CD4-positive, CD25-positive, alpha-beta regulatory T cell (primary cell): ENCODE results near the gene HMGXB4. TPM values are rescaled to one million over a fixed set of nuclear protein-coding genes. Genes with fewer than 3 reads are reported as not detected.

Source experiments
- ATAC-seq, 2 donors: fragments of 150-1000 bp; cut with Tn5 transposase; one replicate each; pipeline ENCODE4 v1.10.0; 2021; ENCODE audit warnings: low read depth in 2 of 2, moderate number of reproducible peaks in 2 of 2, moderate library complexity in 1 of 2
- DNase-seq, 3 donors: peaks; one replicate each; pipeline versions ENCODE4 v3.0.0 to v3.0.0-alpha.2; 2012 to 2022; ENCODE audit warnings: mixed read lengths in 1 of 3
- H3K27ac ChIP-seq: one replicate; pipeline ENCODE4 v1.7.0; 2013; ENCODE audit warnings: mild to moderate bottlenecking, low read length; ENCODE audit not compliant: insufficient read depth, poor library complexity, severe bottlenecking
- H3K27me3 ChIP-seq: one replicate; pipeline ENCODE4 v1.7.0; 2013; ENCODE audit warnings: low read length; ENCODE audit not compliant: control insufficient read depth, insufficient read depth
- H3K36me3 ChIP-seq: one replicate; pipeline ENCODE4 v1.7.0; 2013; ENCODE audit warnings: mild to moderate bottlenecking, low read length, moderate library complexity; ENCODE audit not compliant: control insufficient read depth, insufficient read depth
- H3K4me1 ChIP-seq: 2 replicates; pipeline ENCODE4 v1.7.0; 2013; ENCODE audit warnings: mild to moderate bottlenecking, low read length; ENCODE audit not compliant: insufficient read depth, control insufficient read depth, poor library complexity, severe bottlenecking
- H3K4me3 ChIP-seq: one replicate; pipeline ENCODE4 v1.7.0; 2013; ENCODE audit warnings: low read depth, mild to moderate bottlenecking, low read length, moderate library complexity
- H3K9me3 ChIP-seq, 2 experiments: 1 replicate in 1 of 2; 2 replicates in 1 of 2; pipeline ENCODE4 v1.7.0; 2013; ENCODE audit warnings: low read length in 2 of 2, mild to moderate bottlenecking in 1 of 2, moderate library complexity in 1 of 2; ENCODE audit not compliant: control insufficient read depth in 2 of 2
- H3K27ac Mint-ChIP-seq, 3 donors: one replicate each; pipeline ENCODE4 v1.8.0; 2020 to 2022; ENCODE audit warnings: mild to moderate bottlenecking in 3 of 3, mixed read lengths in 3 of 3, moderate library complexity in 2 of 3
- H3K27me3 Mint-ChIP-seq: one replicate; pipeline ENCODE4 v1.8.0; 2022; ENCODE audit warnings: mild to moderate bottlenecking, mixed read lengths
- H3K36me3 Mint-ChIP-seq: one replicate; pipeline ENCODE4 v1.8.0; 2020; ENCODE audit warnings: mixed read lengths
- H3K4me1 Mint-ChIP-seq, 4 donors: one replicate each; pipeline ENCODE4 v1.8.0; 2020 to 2022; ENCODE audit warnings: mixed read lengths in 4 of 4, mild to moderate bottlenecking in 1 of 4
- H3K4me3 Mint-ChIP-seq, 4 donors: one replicate each; pipeline ENCODE4 v1.8.0; 2020 to 2022; ENCODE audit warnings: mild to moderate bottlenecking in 4 of 4, mixed read lengths in 4 of 4, moderate library complexity in 3 of 4
- H3K9me3 Mint-ChIP-seq, 7 donors: one replicate each; pipeline ENCODE4 v1.8.0; 2020 to 2022; ENCODE audit warnings: mixed read lengths in 7 of 7, mild to moderate bottlenecking in 3 of 7, moderate library complexity in 2 of 7
- polyA plus RNA-seq, 4 donors: library from polyadenylated mRNA; unstranded; fragments of 300-500 nt; fragmentation: Illumina TruSeq; gene quantifications; one replicate each; pipeline ENCODE4 v1.2.3, GENCODE V29; 2021
- total RNA-seq: library from RNA; stranded (reverse); gene quantifications from one replicate; pipeline ENCODE4 v1.2.3, GENCODE V29; 2022

Gene HMGXB4
- total RNA-seq (48.4 TPM), polyA plus RNA-seq (10 to 100 TPM; 16.1 to 19.7 (median 17.3) TPM)

- H3K9me3 Mint-ChIP-seq: peaks cover 0 to 4% (median 0%) of the 10 kb centered on the region in 7 donors
- peaks cover 18% of the 10 kb centered on the region for H3K4me1 ChIP-seq
- no peaks in the 10 kb centered on the region for H3K9me3 ChIP-seq
- H3K36me3 Mint-ChIP-seq: peaks cover under 1% of the 10 kb centered on the region
- DNase-seq (peak; percentile 78 to 93 (median 88)), ATAC-seq (peak; percentile 89 to 90)
- H3K27me3 ChIP-seq: no peaks in the 10 kb centered on the region
- peak within 1 kb of the TSS; percentile 94 to 98 (median 96) for H3K4me3 Mint-ChIP-seq
- peak within 1 kb of the TSS; percentile 92 for H3K27ac ChIP-seq
- H3K27ac Mint-ChIP-seq: peak within 1 kb of the TSS; percentile 89 to 96 (median 93)
- peaks cover 9% of the 10 kb centered on the region for H3K27me3 Mint-ChIP-seq
- H3K36me3 ChIP-seq: peaks cover 6% of the 10 kb centered on the region
- peak within 1 kb of the TSS; percentile 98 for H3K4me3 ChIP-seq
- peaks cover 16 to 35% (median 25%) of the 10 kb centered on the region in 4 donors for H3K4me1 Mint-ChIP-seq
Observed at GRCh38 chr22:35257321-35258190, at the start of gene HMGXB4. Gene HMGXB4, plus strand, starts transcription at chr22:35257493. Its CDS starts 4,898 bp downstream, at chr22:35262391.

GRCh38 chr22:35208003-35208402 is 49.3 kb upstream of the HMGXB4 start:
- H3K27me3 Mint-ChIP-seq: peaks cover 28% of the 10 kb centered on the region

GRCh38 chr22:35209203-35209602 is 48.1 kb upstream of the HMGXB4 start:
- no peak overlapping the region for H3K27ac Mint-ChIP-seq
- H3K36me3 ChIP-seq: no peaks in the 10 kb centered on the region
- peaks cover 5% of the 10 kb centered on the region for H3K27me3 ChIP-seq
- no peaks in the 10 kb centered on the region for H3K9me3 Mint-ChIP-seq
- H3K4me3 ChIP-seq: no peak overlapping the region
- H3K4me3 Mint-ChIP-seq: no peak overlapping the region
- no peak overlapping the region for H3K27ac ChIP-seq
- DNase-seq (no peak), ATAC-seq (no peak)
- peaks cover 32% of the 10 kb centered on the region for H3K27me3 Mint-ChIP-seq
- H3K4me1 Mint-ChIP-seq: no peaks in the 10 kb centered on the region
- H3K4me1 ChIP-seq: no peaks in the 10 kb centered on the region
- H3K9me3 ChIP-seq: no peaks in the 10 kb centered on the region
- H3K36me3 Mint-ChIP-seq: no peaks in the 10 kb centered on the region

More at GRCh38 chr22:35208003-35208402, 49.3 kb upstream of the HMGXB4 start:
- Histone ChIP-seq H3K4me1 (no peaks in the 10 kb centered on the region), H3K27me3 (peaks cover 5% of the 10 kb centered on the region), H3K9me3 (no peaks in the 10 kb centered on the region), H3K27ac (no peak overlapping the region), H3K4me3 (no peak overlapping the region), H3K36me3 (no peaks in the 10 kb centered on the region)
- no peaks in the 10 kb centered on the region for H3K9me3 Mint-ChIP-seq
- H3K4me1 Mint-ChIP-seq: no peaks in the 10 kb centered on the region
- no peaks in the 10 kb centered on the region for H3K36me3 Mint-ChIP-seq
- DNase-seq: no peak
- ATAC-seq: no peak
- H3K4me3 Mint-ChIP-seq: no peak overlapping the region
- H3K27ac Mint-ChIP-seq: no peak overlapping the region

DNA sequence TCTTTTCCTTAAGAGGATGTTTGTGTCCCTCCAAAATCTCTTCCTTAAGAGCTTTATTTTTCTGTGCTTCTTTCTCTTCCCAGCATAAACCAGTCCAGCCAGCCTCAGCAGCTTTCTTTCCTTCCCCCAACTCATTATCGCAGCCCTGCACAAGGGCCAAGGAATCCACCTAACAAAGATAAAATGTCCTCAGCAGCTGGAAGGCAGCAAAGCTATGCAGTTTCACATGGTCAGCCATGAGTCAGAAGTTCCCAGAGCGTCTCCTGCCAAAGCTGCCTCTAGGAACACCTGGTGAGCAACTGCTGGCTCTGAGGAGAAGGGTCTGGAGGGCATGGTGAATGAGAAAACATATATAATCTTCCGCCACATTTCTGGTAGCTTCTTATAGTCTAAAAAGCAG is 45.3 kb upstream of the HMGXB4 start:
- Mint-ChIP-seq H3K4me3 (no peak overlapping the region), H3K9me3 (no peaks in the 10 kb centered on the region), H3K4me1 (no peaks in the 10 kb centered on the region), H3K27me3 (peaks cover 23% of the 10 kb centered on the region), H3K36me3 (no peaks in the 10 kb centered on the region), H3K27ac (no peak overlapping the region)
- Histone ChIP-seq H3K36me3 (no peaks in the 10 kb centered on the region), H3K27ac (no peak overlapping the region), H3K9me3 (no peaks in the 10 kb centered on the region), H3K27me3 (peaks cover under 1% of the 10 kb centered on the region), H3K4me1 (no peaks in the 10 kb centered on the region), H3K4me3 (no peak overlapping the region)
- DNase-seq (no peak), ATAC-seq (no peak)

DNA sequence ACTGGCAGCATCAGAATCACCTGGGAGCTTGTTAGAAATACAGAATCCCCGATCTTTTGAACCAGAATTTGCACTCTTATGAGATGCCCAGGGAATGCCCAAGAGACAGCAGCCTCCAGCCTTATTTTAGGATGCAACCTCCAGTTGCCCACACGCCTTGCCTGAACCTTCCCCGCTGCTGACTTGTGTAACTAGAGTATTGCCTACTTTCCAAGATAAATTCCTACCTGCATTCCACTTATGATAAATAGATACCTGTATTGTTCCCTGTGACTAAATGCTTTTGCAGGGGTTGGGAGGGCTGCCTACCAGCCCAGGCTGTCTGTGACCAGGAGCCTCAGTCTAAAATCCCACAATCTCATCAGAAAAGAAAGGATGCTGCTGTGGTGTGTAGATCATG is 44.3 kb upstream of the HMGXB4 start:
- ATAC-seq (no peak), DNase-seq (no peak)
- Histone ChIP-seq H3K27ac (no peak overlapping the region), H3K36me3 (no peaks in the 10 kb centered on the region), H3K4me3 (no peak overlapping the region), H3K4me1 (no peaks in the 10 kb centered on the region), H3K27me3 (no peaks in the 10 kb centered on the region), H3K9me3 (no peaks in the 10 kb centered on the region)
- Mint-ChIP-seq H3K36me3 (no peaks in the 10 kb centered on the region), H3K4me1 (no peaks in the 10 kb centered on the region), H3K27ac (no peak overlapping the region), H3K9me3 (no peaks in the 10 kb centered on the region), H3K27me3 (peaks cover 16% of the 10 kb centered on the region), H3K4me3 (no peak overlapping the region)

- H3K9me3 ChIP-seq: no peaks in the 10 kb centered on the region
Observed at GRCh38 chr22:35214968-35215367, 42.3 kb upstream of the HMGXB4 start.

DNA sequence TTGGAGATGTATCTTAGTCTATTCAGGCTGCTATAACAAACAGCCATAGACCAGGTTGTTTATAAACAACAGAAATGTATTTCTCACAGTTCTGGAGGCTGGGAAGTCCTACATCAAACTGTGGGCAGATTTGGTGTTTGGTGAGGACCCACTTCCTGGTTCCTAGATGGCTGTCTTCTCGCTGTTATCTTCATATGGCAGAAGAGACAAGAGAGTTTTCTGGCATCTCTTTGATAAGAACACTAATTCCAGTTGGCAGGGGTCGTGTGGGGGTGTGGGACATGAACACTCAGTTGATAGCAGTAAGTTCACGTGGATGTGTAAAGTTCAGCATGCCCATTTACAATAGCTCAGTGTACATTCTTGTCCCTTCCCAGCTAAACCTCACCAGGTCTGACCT is 41.3 kb upstream of the HMGXB4 start:
- Mint-ChIP-seq H3K36me3 (no peaks in the 10 kb centered on the region), H3K27me3 (peaks cover 15% of the 10 kb centered on the region), H3K9me3 (no peaks in the 10 kb centered on the region), H3K4me1 (no peaks in the 10 kb centered on the region), H3K4me3 (no peak overlapping the region), H3K27ac (no peak overlapping the region)
- Histone ChIP-seq H3K27ac (no peak overlapping the region), H3K9me3 (no peaks in the 10 kb centered on the region), H3K36me3 (no peaks in the 10 kb centered on the region), H3K4me1 (no peaks in the 10 kb centered on the region), H3K27me3 (no peaks in the 10 kb centered on the region), H3K4me3 (no peak overlapping the region)
- no peak for DNase-seq
- no peak for ATAC-seq

More at GRCh38 chr22:35214968-35215367, 42.3 kb upstream of the HMGXB4 start:
- H3K4me3 Mint-ChIP-seq: no peak overlapping the region
- ATAC-seq (no peak), DNase-seq (no peak)
- H3K4me1 Mint-ChIP-seq: no peaks in the 10 kb centered on the region
- no peaks in the 10 kb centered on the region for H3K9me3 Mint-ChIP-seq
- Histone ChIP-seq H3K4me1 (no peaks in the 10 kb centered on the region), H3K4me3 (no peak overlapping the region), H3K27me3 (no peaks in the 10 kb centered on the region), H3K27ac (no peak overlapping the region), H3K36me3 (no peaks in the 10 kb centered on the region)
- no peaks in the 10 kb centered on the region for H3K36me3 Mint-ChIP-seq
- H3K27ac Mint-ChIP-seq: no peak overlapping the region
- H3K27me3 Mint-ChIP-seq: peaks cover 16% of the 10 kb centered on the region

GRCh38 chr22:35217527-35217926 is 39.8 kb upstream of the HMGXB4 start:
- no peak for DNase-seq
- Mint-ChIP-seq H3K27ac (no peak overlapping the region), H3K4me1 (no peaks in the 10 kb centered on the region), H3K4me3 (no peak overlapping the region), H3K36me3 (no peaks in the 10 kb centered on the region), H3K9me3 (peaks cover 0 to 2% (median 0%) of the 10 kb centered on the region in 7 donors), H3K27me3 (peaks cover 11% of the 10 kb centered on the region)
- Histone ChIP-seq H3K27me3 (peaks cover 3% of the 10 kb centered on the region), H3K27ac (no peak overlapping the region), H3K4me1 (no peaks in the 10 kb centered on the region), H3K9me3 (no peaks in the 10 kb centered on the region), H3K4me3 (no peak overlapping the region), H3K36me3 (no peaks in the 10 kb centered on the region)
- no peak for ATAC-seq
